Measurements from ENCODE around the gene PDLIM5. TPM values are rescaled to one million over a fixed set of nuclear protein-coding genes. Genes with fewer than 3 reads are reported as not detected.

PDLIM5 gene
- total and polyA plus RNA-seq, 2 of the 8 experiments (the other 6 are each of a cell fraction or from before 2014, with no cell fraction given) = 37.3 to 62.1 TPM

DNA sequence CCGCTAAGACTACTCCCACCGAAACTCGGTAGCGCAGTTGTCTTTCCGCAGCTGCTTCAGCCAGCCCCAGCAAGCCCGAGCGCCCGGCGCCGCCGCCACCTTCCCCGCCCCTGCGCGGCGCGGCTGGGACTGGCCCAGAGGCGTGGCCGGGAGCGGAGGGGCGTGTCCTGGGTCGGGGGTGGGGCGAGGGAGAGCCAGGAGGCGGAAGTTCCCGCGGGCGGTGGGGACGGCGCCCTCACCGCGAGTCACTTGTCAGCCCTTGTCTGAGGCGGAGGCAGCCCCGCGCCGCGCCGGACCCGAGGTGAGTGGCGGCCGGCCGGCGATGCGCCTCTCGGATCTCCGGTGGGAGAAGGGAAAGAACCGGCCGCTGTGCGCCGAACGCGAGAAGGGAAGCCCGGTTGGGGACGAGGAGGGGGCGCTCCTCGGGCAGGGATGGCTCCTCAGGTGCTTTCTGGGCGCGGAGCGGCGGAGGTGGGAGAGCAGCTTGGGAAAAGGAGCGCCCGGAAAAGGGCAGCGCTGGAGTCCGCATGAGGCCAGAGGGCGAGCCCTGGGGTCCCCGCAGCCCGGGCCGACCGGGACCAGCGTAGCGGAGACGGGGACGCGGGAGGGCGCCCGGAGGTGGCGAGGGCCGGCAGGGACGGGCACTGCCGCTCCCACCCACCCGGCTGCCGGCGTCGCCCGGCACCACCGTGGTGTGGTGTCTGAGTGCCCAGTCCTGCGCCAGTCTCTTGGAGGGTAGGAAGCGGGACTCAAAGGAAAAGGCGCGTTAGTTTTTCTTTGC, at the start of gene PDLIM5 (continued):
- TF ChIP-seq SAP30 (IDR thresholded peaks at IDR 0.05; ENCODE audit: insufficient read depth, insufficient replicate concordance, low read length) (peak; percentile 16), FOSL1 (IDR thresholded peaks at IDR 0.05; ENCODE audit: insufficient read depth, low read depth, low read length) (no peak), CBX5 (IDR thresholded peaks at IDR 0.05; ENCODE audit: low read depth, low read length) (no peak), SP2 (IDR thresholded peaks at IDR 0.05; ENCODE audit: low read length) (no peak), SIRT6 (IDR thresholded peaks at IDR 0.05; ENCODE audit: low read length) (no peak), YY1 (IDR thresholded peaks at IDR 0.05; ENCODE audit: low read depth, low read length) (no peak), EZH2 (IDR thresholded peaks at IDR 0.05; ENCODE audit: low read depth, low read length, severe bottlenecking) (no peak), ATF3 (IDR thresholded peaks at IDR 0.05; ENCODE audit: insufficient read depth, low read depth, low read length) (no peak), RAD21 (IDR thresholded peaks at IDR 0.05 in 1 of 2, conservative IDR thresholded peaks at IDR 0.05 in 1 of 2; ENCODE audit: low read depth in 2 of 2, low read length in 2 of 2) (peak in 1 of 2 experiments; percentile 4; a peak in 1 of 4 replicates), KDM1A (IDR thresholded peaks at IDR 0.05; ENCODE audit: borderline replicate concordance, low read length) (no peak), CHD2 (IDR thresholded peaks at IDR 0.05; ENCODE audit: low read length) (no peak), KDM4A (IDR thresholded peaks at IDR 0.05; ENCODE audit: low read depth, low read length, severe bottlenecking) (peak; percentile 88), HDAC2 (IDR thresholded peaks at IDR 0.05; ENCODE audit: borderline replicate concordance in 1 of 2, low read depth in 2 of 2, low read length in 2 of 2) (no peak), POU5F1 (IDR thresholded peaks at IDR 0.05; ENCODE audit: low read depth, low read length) (no peak), ASH2L (IDR thresholded peaks at IDR 0.05; ENCODE audit: low read length) (peak; percentile 80), EGR1 (IDR thresholded peaks at IDR 0.05; ENCODE audit: borderline replicate concordance, low read depth, low read length) (no peak), NANOG (IDR thresholded peaks at IDR 0.05; ENCODE audit: insufficient read depth, low read depth, low read length, poor library complexity, severe bottlenecking) (no peak), GTF2F1 (IDR thresholded peaks at IDR 0.05; ENCODE audit: borderline replicate concordance, low read depth, low read length) (no peak), BRCA1 (IDR thresholded peaks at IDR 0.05; ENCODE audit: low read depth, low read length) (no peak), TBP (IDR thresholded peaks at IDR 0.05; ENCODE audit: low read depth, low read length) (peak; percentile 88), RBBP5 (IDR thresholded peaks at IDR 0.05; ENCODE audit: borderline replicate concordance, low read depth, low read length) (peak; percentile 94), NRF1 (IDR thresholded peaks at IDR 0.05; ENCODE audit: low read depth, low read length) (no peak)
- TF ChIP-seq, protein P1, sequence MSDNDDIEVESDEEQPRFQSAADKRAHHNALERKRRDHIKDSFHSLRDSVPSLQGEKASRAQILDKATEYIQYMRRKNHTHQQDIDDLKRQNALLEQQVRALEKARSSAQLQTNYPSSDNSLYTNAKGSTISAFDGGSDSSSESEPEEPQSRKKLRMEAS (IDR thresholded peaks at IDR 0.05) = peak; percentile 26; the same call in 1 of the 2 replicates

All from H1 (cell line).